Measurements from ENCODE around the gene KATNB1.

GRCh38 chr16:57791893-57792461, 56.4 kb downstream of the KATNB1 start:
- TF ChIP-seq, protein P1, sequence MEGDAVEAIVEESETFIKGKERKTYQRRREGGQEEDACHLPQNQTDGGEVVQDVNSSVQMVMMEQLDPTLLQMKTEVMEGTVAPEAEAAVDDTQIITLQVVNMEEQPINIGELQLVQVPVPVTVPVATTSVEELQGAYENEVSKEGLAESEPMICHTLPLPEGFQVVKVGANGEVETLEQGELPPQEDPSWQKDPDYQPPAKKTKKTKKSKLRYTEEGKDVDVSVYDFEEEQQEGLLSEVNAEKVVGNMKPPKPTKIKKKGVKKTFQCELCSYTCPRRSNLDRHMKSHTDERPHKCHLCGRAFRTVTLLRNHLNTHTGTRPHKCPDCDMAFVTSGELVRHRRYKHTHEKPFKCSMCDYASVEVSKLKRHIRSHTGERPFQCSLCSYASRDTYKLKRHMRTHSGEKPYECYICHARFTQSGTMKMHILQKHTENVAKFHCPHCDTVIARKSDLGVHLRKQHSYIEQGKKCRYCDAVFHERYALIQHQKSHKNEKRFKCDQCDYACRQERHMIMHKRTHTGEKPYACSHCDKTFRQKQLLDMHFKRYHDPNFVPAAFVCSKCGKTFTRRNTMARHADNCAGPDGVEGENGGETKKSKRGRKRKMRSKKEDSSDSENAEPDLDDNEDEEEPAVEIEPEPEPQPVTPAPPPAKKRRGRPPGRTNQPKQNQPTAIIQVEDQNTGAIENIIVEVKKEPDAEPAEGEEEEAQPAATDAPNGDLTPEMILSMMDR (IDR thresholded peaks at IDR 0.05), result no peak
- no peak for TF ChIP-seq EZH2phosphoT487 (IDR thresholded peaks at IDR 0.05)

All from neural progenitor cell (in vitro differentiated cells).